Stimulated activated naive CD4-positive, alpha-beta T cell (primary cell): Measurements from ENCODE around the gene RXRA.

Experiments
- DNase-seq, 6 experiments: peaks; one replicate each; lab custom pipeline; 2025; lab: John Stamatoyannopoulos, UW

RXRA gene

GRCh38 chr9:134325813-134326723, at the start of gene RXRA:
Gene RXRA, plus strand, starts transcription at chr9:134326455. Its CDS starts 177 bp downstream, at chr9:134326632.
- peak; percentile 25 to 74 (median 65) for DNase-seq

- no peak for DNase-seq
Measured at GRCh38 chr9:134278286-134278685, 48.0 kb upstream of the RXRA start.

- no peak for DNase-seq
Measured at GRCh38 chr9:134278974-134279640, 47.1 kb upstream of the RXRA start.

- no peak for DNase-seq
Measured at GRCh38 chr9:134282138-134282650, 44.1 kb upstream of the RXRA start.

- no peak for DNase-seq
Measured at GRCh38 chr9:134283111-134283515, 43.1 kb upstream of the RXRA start.

- DNase-seq, result no peak
Measured at GRCh38 chr9:134283692-134284265, 42.5 kb upstream of the RXRA start.

GRCh38 chr9:134284273-134284672, 42.0 kb upstream of the RXRA start:
- no peak for DNase-seq

- no peak for DNase-seq
Measured at GRCh38 chr9:134284741-134285140, 41.5 kb upstream of the RXRA start.

GRCh38 chr9:134285215-134285845, 40.9 kb upstream of the RXRA start:
- no peak for DNase-seq

- no peak for DNase-seq
Measured at GRCh38 chr9:134286471-134287245, 39.6 kb upstream of the RXRA start.

GRCh38 chr9:134287591-134288491, 38.4 kb upstream of the RXRA start:
- no peak for DNase-seq

- no peak for DNase-seq
Measured at GRCh38 chr9:134288746-134289145, 37.5 kb upstream of the RXRA start.

- DNase-seq, result no peak
Measured at GRCh38 chr9:134289241-134289875, 36.9 kb upstream of the RXRA start.

GRCh38 chr9:134290603-134291451, 35.4 kb upstream of the RXRA start:
- DNase-seq, result no peak

GRCh38 chr9:134291452-134291881, 34.8 kb upstream of the RXRA start:
- no peak for DNase-seq

- no peak for DNase-seq
Measured at GRCh38 chr9:134291961-134292871, 34.0 kb upstream of the RXRA start.

GRCh38 chr9:134293031-134293521, 33.2 kb upstream of the RXRA start:
- no peak for DNase-seq
